K562 (cell line): Measurements from ENCODE around the gene ARNT2. TPM values are rescaled to one million over a fixed set of nuclear protein-coding genes. Genes with fewer than 3 reads are reported as not detected.

Source experiments
- ATAC-seq: fragments of 200-7000 bp; cut with Tn5 transposase; 3 replicates; pipeline ENCODE4 v1.9.1; 2020; ENCODE audit warnings: moderate library complexity
- BruUV-seq: library from RNA; stranded (reverse); fragments of 400-500 nt; replicated peaks from 2 replicates; lab custom pipeline; 2021; lab: Mats Ljungman, UMichigan
- CTCF ChIA-PET: fragments of 300-600 bp; formaldehyde crosslinking; extraction: SDS; loops from one replicate; lab custom pipeline; 2021; ENCODE audit warnings: low intra/inter-chr PET ratio; lab: Yijun Ruan, JAX
- POLR2A ChIA-PET: fragments of 300-600, 350-650 bp; sonication (Branson Sonifier 250); formaldehyde crosslinking; extraction: SDS; loops from one replicate; lab custom pipeline; 2021; ENCODE audit warnings: antibody characterized with exemption, inconsistent platforms; lab: Yijun Ruan, JAX
- DNase-seq, 4 experiments: peaks; one replicate each; pipeline versions ENCODE4 v3.0.0 to v3.0.0-alpha.2; 2011 to 2018; ENCODE audit warnings: low spot score in 3 of 4, mixed read lengths in 3 of 4; ENCODE audit errors: extremely low read depth in 1 of 4
- FAIRE-seq: peaks from 2 replicates; lab custom pipeline; 2011; peaks lifted over from hg19 to GRCh38; lab: Jason Lieb, UNC
- H2AFZ ChIP-seq: 2 replicates; pipeline ENCODE4 v1.6.0; 2011; ENCODE audit warnings: low read depth, low read length, control low read depth, inconsistent platforms
- H3K27ac ChIP-seq: fragments of 200-600 bp; 3 replicates; pipeline ENCODE4 v1.8.0; 2011; ENCODE audit warnings: low read depth, mild to moderate bottlenecking, control low read depth, inconsistent platforms, low read length, moderate library complexity, mixed read lengths; ENCODE audit errors: extremely low read depth
- H3K27me3 ChIP-seq, 2 experiments: fragments of 300-600 bp in 1 of 2; 2 replicates in 1 of 2; 3 replicates in 1 of 2; pipeline versions ENCODE4 v1.6.0 to v1.8.0; 2011; ENCODE audit warnings: inconsistent platforms in 2 of 2, low read length in 2 of 2, mild to moderate bottlenecking in 1 of 2, mixed read lengths in 1 of 2, moderate library complexity in 1 of 2; ENCODE audit not compliant: control insufficient read depth in 2 of 2, insufficient read depth in 2 of 2
- H3K36me3 ChIP-seq: fragments of 300-600 bp; 3 replicates; pipeline ENCODE4 v1.8.0; 2011; ENCODE audit warnings: mild to moderate bottlenecking, low read length, inconsistent platforms; ENCODE audit not compliant: control insufficient read depth, insufficient read depth
- H3K4me1 ChIP-seq, 2 experiments: fragments of 200-600 bp in 1 of 2; replicated peaks in 1 of 2; 2 replicates in 1 of 2; 3 replicates in 1 of 2; pipeline versions ENCODE4 v1.5.1 to v1.8.0; 2011; ENCODE audit warnings: inconsistent platforms in 2 of 2, low read length in 2 of 2, mild to moderate bottlenecking in 1 of 2, mixed read lengths in 1 of 2, moderate library complexity in 1 of 2; ENCODE audit not compliant: control insufficient read depth in 2 of 2, insufficient read depth in 2 of 2
- H3K4me2 ChIP-seq: 2 replicates; pipeline ENCODE4 v1.6.1; 2011; ENCODE audit warnings: low read length, control low read depth, inconsistent platforms, mixed read lengths; ENCODE audit not compliant: insufficient read depth
- H3K4me3 ChIP-seq: fragments of 200-600 bp; sonication (generic), shearing (Covaris generic); 2 replicates; pipeline ENCODE4 v1.5.1; 2016; ENCODE audit warnings: control low read depth, inconsistent platforms
- H3K79me2 ChIP-seq: fragments of 200-600 bp; 3 replicates; pipeline ENCODE4 v1.8.0; 2011; ENCODE audit warnings: low read length, inconsistent platforms; ENCODE audit not compliant: control insufficient read depth, insufficient read depth
- H3K9ac ChIP-seq, 2 experiments: 2 replicates each; pipeline versions ENCODE4 v1.6.0 to v1.6.1; 2011; ENCODE audit warnings: low read depth in 2 of 2, low read length in 2 of 2, control low read depth in 1 of 2, inconsistent platforms in 1 of 2, mild to moderate bottlenecking in 1 of 2, mixed read lengths in 1 of 2; ENCODE audit not compliant: insufficient read depth in 1 of 2
- H3K9me1 ChIP-seq: one replicate; pipeline ENCODE4 v1.6.0; 2011; ENCODE audit warnings: inconsistent platforms, mild to moderate bottlenecking, low read length, moderate library complexity; ENCODE audit not compliant: control insufficient read depth, insufficient read depth
- H3K9me3 ChIP-seq: replicated peaks from 2 replicates; pipeline ENCODE4 v1.5.1; 2011; ENCODE audit warnings: low read depth, low read length, inconsistent platforms; ENCODE audit not compliant: control insufficient read depth, insufficient read depth
- H4K20me1 ChIP-seq: replicated peaks from 2 replicates; pipeline ENCODE4 v1.6.1; 2011; ENCODE audit warnings: low read length, inconsistent platforms, mixed read lengths; ENCODE audit not compliant: control insufficient read depth, insufficient read depth
- ELK1 ChIP-seq: sonication (generic); formaldehyde crosslinking; IDR thresholded peaks from 2 replicates; pipeline ENCODE4 v1.8.1; 2022; ENCODE audit warnings: missing genetic modification reagents
- HMGN3 ChIP-seq: IDR thresholded peaks from 2 replicates; pipeline ENCODE4 v1.6.1; 2011; ENCODE audit warnings: borderline replicate concordance, low read depth, mild to moderate bottlenecking, mixed read lengths, low read length; ENCODE audit not compliant: insufficient read length; ENCODE audit errors: extremely low read depth
- ID3 ChIP-seq, 2 experiments: fragments of 250-450 bp in 1 of 2; fragments of 450-650 bp in 1 of 2; sonication (Bioruptor Pico) in 1 of 2; IDR thresholded peaks; 2 replicates each; pipeline versions ENCODE4 v1.6.1 to v1.8.0; 2016 to 2021; ENCODE audit warnings: mild to moderate bottlenecking in 2 of 2, moderate library complexity in 2 of 2, missing compliant biosample characterization in 1 of 2, missing genetic modification characterization in 1 of 2
- POLR2AphosphoS2 ChIP-seq: IDR thresholded peaks from 2 replicates; pipeline ENCODE4 v1.6.1; 2012; ENCODE audit warnings: low read length, improper control_type of control experiment
- TRIM24 ChIP-seq, 2 experiments: fragments of 450-650 bp; IDR thresholded peaks; 2 replicates each; pipeline ENCODE4 v1.6.1; 2016
- U2AF1 ChIP-seq: fragments of 200-400 bp; formaldehyde crosslinking; optimal IDR thresholded peaks from 2 replicates; pipeline ENCODE3; 2017; ENCODE audit warnings: mild to moderate bottlenecking, low read depth, low read length, moderate library complexity
- ZHX1 ChIP-seq: fragments of 150-350 bp; conservative IDR thresholded peaks from 2 replicates; pipeline ENCODE4 v1.6.1; 2014; ENCODE audit warnings: low read length
- ZNF124 ChIP-seq: sonication (generic); formaldehyde crosslinking; IDR thresholded peaks from 2 replicates; pipeline ENCODE4 v1.8.1; 2022; ENCODE audit warnings: missing genetic modification reagents
- ZNF79 ChIP-seq: fragments of 250-450 bp; sonication (Bioruptor Pico); IDR thresholded peaks from 2 replicates; pipeline ENCODE4 v1.4.0; 2020; ENCODE audit warnings: low read depth, mild to moderate bottlenecking, moderate library complexity
- WGBS: fragments of 100-300 bp; shearing (Covaris generic); methylation state at CpG from one replicate; pipeline ENCODE4 v1.1.6; 2016; ENCODE audit warnings: low coverage, mixed read lengths; ENCODE audit not compliant: insufficient coverage; ENCODE audit errors: missing lambda C conversion rate; 5-methylcytosine and 5-hydroxymethylcytosine counted together
- in situ Hi-C: fragments of 300-500 bp; cut with MboI; formaldehyde crosslinking; loops from 4 replicates; pipeline ENCODE4 v1.15.0; 2018; ENCODE audit warnings: inconsistent platforms, mixed read lengths
- intact Hi-C: fragments of 100-400 bp; cut with micrococcal nuclease; formaldehyde crosslinking; loops from 2 replicates; pipeline ENCODE4 v1.14.2; 2022
- polyA plus RNA-seq, 8 experiments: library from polyadenylated mRNA; depleted of rRNA in 4 of 8; stranded (reverse) in 5 of 8; unstranded in 3 of 8; fragments of >200 nt; fragmentation: Nextera tagmentation in 2 of 8; fragmentation: Illumina TruSeq in 1 of 8; extraction: Ambion mirVana in 2 of 8; extraction: Trizol in 1 of 8; gene quantifications; 2 replicates each; pipeline versions ENCODE4 v1.2.1 to v1.2.3, GENCODE V29; 2011 to 2014; ENCODE audit warnings: inconsistent platforms in 1 of 8, missing spikeins in 1 of 8
- total RNA-seq, 7 experiments: library from RNA; depleted of rRNA in 6 of 7; stranded (reverse); fragments of >200 nt in 6 of 7; fragmentation: Illumina TruSeq in 2 of 7; extraction: Trizol in 2 of 7; gene quantifications; 2 replicates each; pipeline versions ENCODE4 v1.2.1 to v1.2.3, GENCODE V29; 2011 to 2021; ENCODE audit warnings: low replicate concordance in 1 of 7

The ARNT2 gene
- total and polyA plus RNA-seq, 9 of the 15 experiments (the other 6 are each of a cell fraction or from before 2014, with no cell fraction given) = 0.01 TPM; not detected in 8

- Histone ChIP-seq H3K9me3 (no peaks in the 10 kb centered on the region), H3K36me3 (no peaks in the 10 kb centered on the region), H3K4me3 (no peak overlapping the region), H3K9me1 (no peaks in the 10 kb centered on the region), H4K20me1 (no peaks in the 10 kb centered on the region; the same call in 1 of the 2 replicates), H2AFZ (no peak overlapping the region), H3K4me1 (no peaks in the 10 kb centered on the region), H3K27me3 (peaks cover 0 to 47% of the 10 kb centered on the region in 2 experiments; a peak in 3 of 5 replicates), H3K79me2 (no peaks in the 10 kb centered on the region), H3K9ac (no peak overlapping the region), H3K27ac (no peak overlapping the region), H3K4me2 (no peak overlapping the region)
- WGBS = 10% methylated on average over 4 of the region's 5 CpGs
- ChIA-PET POLR2A (interaction anchor here (0.5 kb wide), 1 partner anchor 29 kb away, joined by 3 read pairs; no protein-coding TSS in a partner anchor), CTCF (no interaction called here)
- intact Hi-C loops (no loop called here), in situ Hi-C loops (no loop called here)
- TF ChIP-seq ID3 (CRISPR knock-in tag; IDR thresholded peaks at IDR 0.05) (no peak), ID3 (tag; IDR thresholded peaks at IDR 0.05) (no peak), ELK1 (CRISPR knock-in tag) (no peak), ZNF79 (CRISPR knock-in tag) (no peak), HMGN3 (no peak), U2AF1 (no peak), ZNF124 (CRISPR knock-in tag) (no peak), ZHX1 (no peak), POLR2AphosphoS2 (no peak), TRIM24 (IDR thresholded peaks at IDR 0.05) (no peak)
- no peak for DNase-seq
- FAIRE-seq = no peak
- BruUV-seq = no TSS peak
- no peak for ATAC-seq
Measured at GRCh38 chr15:80506286-80506893, 102.2 kb downstream of the ARNT2 start.
